OCI-LY1 (cell line): Measurements from ENCODE around the gene KLK4.

Experiments
- H2AFZ ChIP-seq: fragments of 200-600 bp; sonication (generic), shearing (Covaris generic); 2 replicates; pipeline ENCODE4 v1.6.0; 2014; ENCODE audit warnings: antibody characterized with exemption, mild to moderate bottlenecking, low read length
- H3F3A ChIP-seq: fragments of 200-600 bp; sonication (generic), shearing (Covaris generic); 2 replicates; pipeline ENCODE4 v1.6.0; 2014; ENCODE audit warnings: mild to moderate bottlenecking, antibody characterized with exemption, low read length, moderate library complexity; ENCODE audit not compliant: insufficient read depth
- H3K27ac ChIP-seq: fragments of 200-600 bp; sonication (generic); 2 replicates; pipeline ENCODE4 v1.5.1; 2014; ENCODE audit warnings: low read length, mixed run types, mild to moderate bottlenecking, low read depth; ENCODE audit not compliant: poor library complexity, severe bottlenecking
- H3K27me3 ChIP-seq: fragments of 200-600 bp; sonication (generic); 2 replicates; pipeline ENCODE4 v1.6.0; 2014; ENCODE audit warnings: antibody characterized with exemption, mild to moderate bottlenecking, low read length, moderate library complexity; ENCODE audit not compliant: insufficient read depth
- H3K36me3 ChIP-seq: fragments of 200-600 bp; sonication (generic); 2 replicates; pipeline ENCODE4 v1.6.1; 2014; ENCODE audit warnings: mild to moderate bottlenecking, antibody characterized with exemption, low read length, moderate library complexity, mixed read lengths; ENCODE audit not compliant: insufficient read depth
- H3K4me1 ChIP-seq: fragments of 200-600 bp; sonication (generic); 2 replicates; pipeline ENCODE4 v1.5.1; 2014; ENCODE audit warnings: mild to moderate bottlenecking, low read length, moderate library complexity; ENCODE audit not compliant: insufficient read depth, severe bottlenecking
- H3K4me2 ChIP-seq: fragments of 200-600 bp; sonication (generic), shearing (Covaris generic); 2 replicates; pipeline ENCODE4 v1.6.1; 2014; ENCODE audit warnings: low read length
- H3K4me3 ChIP-seq: fragments of 200-600 bp; sonication (generic); 2 replicates; pipeline ENCODE4 v1.5.1; 2014; ENCODE audit warnings: low read length, low read depth, mild to moderate bottlenecking, mixed read lengths; ENCODE audit not compliant: poor library complexity, severe bottlenecking
- H3K79me2 ChIP-seq: fragments of 200-600 bp; shearing (Covaris generic); 2 replicates; pipeline ENCODE4 v1.6.1; 2016; ENCODE audit warnings: mixed run types, low read length, mixed read lengths; ENCODE audit not compliant: insufficient read depth
- H3K9ac ChIP-seq: fragments of 200-600 bp; sonication (generic), shearing (Covaris generic); 2 replicates; pipeline ENCODE4 v1.6.1; 2014; ENCODE audit warnings: mild to moderate bottlenecking, low read length, mixed read lengths
- H3K9me2 ChIP-seq: fragments of 200-600 bp; sonication (generic), shearing (Covaris generic); 2 replicates; pipeline ENCODE4 v1.6.1; 2014; ENCODE audit warnings: low read depth, mild to moderate bottlenecking, low read length, mixed read lengths
- H3K9me3 ChIP-seq: fragments of 200-600 bp; shearing (Covaris generic); 2 replicates; pipeline ENCODE4 v1.6.1; 2014; ENCODE audit warnings: low read length, mixed read lengths
- H4K20me1 ChIP-seq: fragments of 200-600 bp; sonication (generic), shearing (Covaris generic); 2 replicates; pipeline ENCODE4 v1.6.0; 2016; ENCODE audit warnings: mild to moderate bottlenecking, low read length; ENCODE audit not compliant: insufficient read depth
- CTCF ChIP-seq: fragments of 200-600 bp; sonication (generic), shearing (Covaris generic); IDR thresholded peaks from 2 replicates; pipeline ENCODE4 v1.5.1; 2017; ENCODE audit warnings: mild to moderate bottlenecking, antibody characterized with exemption, low read length, moderate library complexity, mixed read lengths
- EZH2 ChIP-seq: fragments of 200-600 bp; sonication (generic), shearing (Covaris generic); IDR thresholded peaks from 2 replicates; pipeline ENCODE4 v1.8.0; 2017; ENCODE audit warnings: borderline replicate concordance, mixed run types, mild to moderate bottlenecking, antibody characterized with exemption, low read length, moderate library complexity, mixed read lengths

KLK4 gene

GRCh38 chr19:50933640-50934039 is 22.4 kb upstream of the KLK4 start:
- Histone ChIP-seq H3K4me1 (no peaks in the 10 kb centered on the region), H3K27me3 (no peaks in the 10 kb centered on the region), H3K79me2 (no peaks in the 10 kb centered on the region), H2AFZ (no peak overlapping the region), H3K4me2 (no peak overlapping the region), H3K9me2 (no peaks in the 10 kb centered on the region), H3K9me3 (no peaks in the 10 kb centered on the region), H3K4me3 (no peak overlapping the region), H3K27ac (no peak overlapping the region), H3K9ac (no peak overlapping the region), H3K36me3 (no peaks in the 10 kb centered on the region), H4K20me1 (no peaks in the 10 kb centered on the region), H3F3A (no peaks in the 10 kb centered on the region)
- TF ChIP-seq CTCF (no peak), EZH2 (no peak)

- Histone ChIP-seq H3K9me2 (no peaks in the 10 kb centered on the region), H3K9ac (no peak overlapping the region), H3K27me3 (no peaks in the 10 kb centered on the region), H2AFZ (no peak overlapping the region), H3K4me3 (no peak overlapping the region), H3F3A (no peaks in the 10 kb centered on the region), H3K27ac (no peak overlapping the region), H3K9me3 (no peaks in the 10 kb centered on the region), H3K4me1 (no peaks in the 10 kb centered on the region), H3K4me2 (no peak overlapping the region), H3K79me2 (no peaks in the 10 kb centered on the region), H3K36me3 (no peaks in the 10 kb centered on the region), H4K20me1 (no peaks in the 10 kb centered on the region)
- TF ChIP-seq EZH2 = no peak
These were observed 21.5 kb upstream of the KLK4 start for GRCh38 chr19:50932690-50933083.

- Histone ChIP-seq H3K36me3 (no peaks in the 10 kb centered on the region), H3K9me2 (no peaks in the 10 kb centered on the region), H4K20me1 (no peaks in the 10 kb centered on the region), H3K27ac (no peak overlapping the region), H3K4me3 (no peak overlapping the region), H3K9me3 (no peaks in the 10 kb centered on the region), H3K4me1 (no peaks in the 10 kb centered on the region), H3K79me2 (no peaks in the 10 kb centered on the region), H3F3A (no peaks in the 10 kb centered on the region), H2AFZ (no peak overlapping the region), H3K27me3 (no peaks in the 10 kb centered on the region), H3K9ac (no peak overlapping the region), H3K4me2 (no peak overlapping the region)
- TF ChIP-seq CTCF (no peak), EZH2 (no peak)
These were observed 21.0 kb upstream of the KLK4 start for GRCh38 chr19:50932018-50932689.

GRCh38 chr19:50931023-50931422 is 19.8 kb upstream of the KLK4 start:
- H2AFZ ChIP-seq = no peak overlapping the region
- no peak overlapping the region for H3K4me2 ChIP-seq
- H3K27ac ChIP-seq = no peak overlapping the region
- H3F3A ChIP-seq = no peaks in the 10 kb centered on the region
- TF ChIP-seq CTCF (no peak), EZH2 (no peak)
- H3K4me3 ChIP-seq = no peak overlapping the region
- H3K4me1 ChIP-seq = no peaks in the 10 kb centered on the region
- no peaks in the 10 kb centered on the region for H3K27me3 ChIP-seq
- H3K9me2 ChIP-seq = no peaks in the 10 kb centered on the region
- H3K79me2 ChIP-seq = no peaks in the 10 kb centered on the region
- no peaks in the 10 kb centered on the region for H3K36me3 ChIP-seq
- no peaks in the 10 kb centered on the region for H3K9me3 ChIP-seq
- H3K9ac ChIP-seq = no peak overlapping the region
- no peaks in the 10 kb centered on the region for H4K20me1 ChIP-seq
